Coronary artery (tissue), 2 donors: ENCODE measurements around the gene CCDC51.

Experiments
- DNase-seq: peaks from one replicate; pipeline ENCODE4 v3.0.0-alpha.2; 2017; ENCODE audit warnings: low spot score
- H3K27ac ChIP-seq, 2 donors: fragments of 200-600 bp; sonication (generic); one replicate each; pipeline ENCODE4 v1.5.1; 2016 to 2019
- H3K4me3 ChIP-seq: fragments of 200-600 bp; sonication (generic); 2 replicates; pipeline ENCODE4 v1.5.1; 2016; ENCODE audit warnings: mild to moderate bottlenecking, moderate library complexity
- CTCF ChIP-seq: fragments of 200-600 bp; sonication (generic); IDR thresholded peaks from one replicate; pipeline ENCODE4 v1.5.1; 2019; ENCODE audit warnings: antibody characterized with exemption

CCDC51 gene

GRCh38 chr3:48428572-48429316, 11.2 kb downstream of the CCDC51 start:
- Histone ChIP-seq H3K27ac (peak overlapping the region; percentile 97 to 99), H3K4me3 (peak overlapping the region; percentile 97)
- TF ChIP-seq CTCF, result no peak
- no peak for DNase-seq

- Histone ChIP-seq H3K4me3 (peak overlapping the region; percentile 97), H3K27ac (peak overlapping the region; percentile 97 to 99)
- TF ChIP-seq CTCF, result no peak
- DNase-seq, result no peak
Observed at GRCh38 chr3:48428088-48428571, 11.8 kb downstream of the CCDC51 start.

GRCh38 chr3:48427630-48427962, 12.3 kb downstream of the CCDC51 start:
- no peak for DNase-seq
- H3K4me3 ChIP-seq, result peak overlapping the region; percentile 97
- TF ChIP-seq CTCF, result no peak
- peak overlapping the region; percentile 97 to 99 for H3K27ac ChIP-seq

- H3K27ac ChIP-seq, result peak overlapping the region; percentile 97 to 99
- no peak for DNase-seq
Observed at GRCh38 chr3:48426944-48427629, 12.8 kb downstream of the CCDC51 start.

GRCh38 chr3:48426401-48426909, 13.5 kb downstream of the CCDC51 start:
- DNase-seq, result no peak
- H3K4me3 ChIP-seq, result peak overlapping the region; percentile 97
- peak overlapping the region; percentile 97 to 99 for H3K27ac ChIP-seq
- TF ChIP-seq CTCF, result no peak

More at GRCh38 chr3:48426944-48427629, 12.8 kb downstream of the CCDC51 start:
- TF ChIP-seq CTCF, result no peak
- H3K4me3 ChIP-seq, result peak overlapping the region; percentile 97

- no peak for DNase-seq
Observed at GRCh38 chr3:48425281-48425812, 14.6 kb downstream of the CCDC51 start.

More at GRCh38 chr3:48425281-48425812, 14.6 kb downstream of the CCDC51 start:
- Histone ChIP-seq H3K4me3 (peak overlapping the region; percentile 97), H3K27ac (peak overlapping the region; percentile 97 to 99)
- no peak for TF ChIP-seq CTCF
